HCT116 (cell line): Measurements from ENCODE around the gene MPHOSPH6. TPM values are rescaled to one million over a fixed set of nuclear protein-coding genes. Genes with fewer than 3 reads are reported as not detected.

Experiments used
- ATAC-seq: fragments of 200-7000 bp; cut with Tn5 transposase; 2 replicates; pipeline ENCODE4 v1.9.1; 2020; ENCODE audit warnings: mild to moderate bottlenecking, moderate library complexity
- BruUV-seq: library from RNA; stranded (reverse); fragments of 400-500 nt; replicated peaks from 2 replicates; lab custom pipeline; 2021; lab: Mats Ljungman, UMichigan
- CTCF ChIA-PET: fragments of 300-600 bp; sonication (Branson Sonifier 250); formaldehyde crosslinking; loops from one replicate; lab custom pipeline; 2021; ENCODE audit warnings: antibody characterized with exemption; lab: Charles Lee
- POLR2A ChIA-PET: fragments of 300-600, 350-600 bp; sonication (Branson Sonifier 250); formaldehyde crosslinking; loops from one replicate; lab custom pipeline; 2021; ENCODE audit warnings: antibody characterized with exemption; lab: Charles Lee
- RAD21 ChIA-PET, 2 experiments: fragments of 300-600 bp; sonication (Branson Sonifier 250); formaldehyde crosslinking; loops; one replicate each; lab custom pipeline; 2023; ENCODE audit warnings: low total read pairs in 2 of 2; ENCODE audit not compliant: uncharacterized antibody in 2 of 2, unreplicated experiment in 2 of 2, low non-redundant PET in 1 of 2; lab: Charles Lee
- DNase-seq: peaks from one replicate; pipeline ENCODE4 v3.0.0-alpha.2; 2010; ENCODE audit warnings: low read depth, low spot score
- H2AFZ ChIP-seq: fragments of 200-600 bp; shearing (Covaris generic), sonication (generic); 2 replicates; pipeline ENCODE4 v1.6.1; 2017; ENCODE audit warnings: low read depth, mixed run types, mixed read lengths, antibody characterized with exemption, low read length; ENCODE audit not compliant: poor library complexity, severe bottlenecking
- H3K27ac ChIP-seq: 2 replicates; pipeline ENCODE4 v1.5.1; 2012; ENCODE audit warnings: low read depth, low read length
- H3K27me3 ChIP-seq: fragments of 200-600 bp; sonication (generic); 2 replicates; pipeline ENCODE4 v1.6.1; 2016; ENCODE audit warnings: mixed run types, low read length, mixed read lengths; ENCODE audit not compliant: insufficient read depth
- H3K36me3 ChIP-seq, 2 experiments: fragments of 200-500 bp in 1 of 2; fragments of 200-600 bp in 1 of 2; sonication (Bioruptor generic) in 1 of 2; sonication (generic) in 1 of 2; 2 replicates each; pipeline versions ENCODE4 v1.5.1 to v1.6.1; 2014 to 2016; ENCODE audit warnings: low read length in 2 of 2, inconsistent platforms in 1 of 2, mixed read lengths in 1 of 2, mixed run types in 1 of 2; ENCODE audit not compliant: insufficient read depth in 2 of 2, control insufficient read depth in 1 of 2
- H3K4me1 ChIP-seq, 2 experiments: fragments of 200-600 bp in 1 of 2; sonication (generic) in 1 of 2; 2 replicates each; pipeline versions ENCODE4 v1.5.1 to v1.6.1; 2012 to 2017; ENCODE audit warnings: low read length in 2 of 2, inconsistent platforms in 1 of 2, mild to moderate bottlenecking in 1 of 2, mixed read lengths in 1 of 2, mixed run types in 1 of 2, moderate library complexity in 1 of 2; ENCODE audit not compliant: insufficient read depth in 2 of 2, control insufficient read depth in 1 of 2
- H3K4me2 ChIP-seq: fragments of 200-600 bp; sonication (generic); 2 replicates; pipeline ENCODE4 v1.6.1; 2017; ENCODE audit warnings: mixed run types, low read length, mixed read lengths
- H3K4me3 ChIP-seq, 2 experiments: fragments of 200-600 bp in 1 of 2; sonication (generic) in 1 of 2; replicated peaks in 1 of 2; 2 replicates each; pipeline ENCODE4 v1.5.1; 2011 to 2016; ENCODE audit warnings: low read length in 2 of 2, control low read depth in 1 of 2, low read depth in 1 of 2, mild to moderate bottlenecking in 1 of 2, mixed read lengths in 1 of 2, mixed run types in 1 of 2
- H3K79me2 ChIP-seq: fragments of 200-600 bp; sonication (generic); 2 replicates; pipeline ENCODE4 v1.6.1; 2017; ENCODE audit warnings: mild to moderate bottlenecking, mixed run types, low read length, moderate library complexity, mixed read lengths; ENCODE audit not compliant: insufficient read depth
- H3K9ac ChIP-seq: fragments of 200-600 bp; sonication (generic); 2 replicates; pipeline ENCODE4 v1.6.1; 2016; ENCODE audit warnings: low read length, mixed read lengths
- H3K9me2 ChIP-seq: fragments of 200-600 bp; sonication (generic), shearing (Covaris generic); 2 replicates; pipeline ENCODE4 v1.6.1; 2017; ENCODE audit warnings: mixed run types, mild to moderate bottlenecking, moderate library complexity; ENCODE audit not compliant: insufficient read depth
- H3K9me3 ChIP-seq, 2 experiments: fragments of 200-500 bp in 1 of 2; fragments of 200-600 bp in 1 of 2; sonication (Bioruptor generic) in 1 of 2; sonication (generic) in 1 of 2; 2 replicates each; pipeline ENCODE4 v1.6.1; 2014 to 2017; ENCODE audit warnings: low read length in 2 of 2, mixed read lengths in 2 of 2, inconsistent platforms in 1 of 2, low read depth in 1 of 2, mild to moderate bottlenecking in 1 of 2, mixed run types in 1 of 2, moderate library complexity in 1 of 2; ENCODE audit not compliant: control insufficient read depth in 1 of 2, insufficient read depth in 1 of 2
- H4K20me1 ChIP-seq: fragments of 200-600 bp; sonication (generic), shearing (Covaris generic); 2 replicates; pipeline ENCODE4 v1.6.1; 2017; ENCODE audit warnings: mixed run types, mild to moderate bottlenecking, moderate library complexity; ENCODE audit not compliant: insufficient read depth
- CBX3 ChIP-seq: IDR thresholded peaks from 2 replicates; pipeline ENCODE4 v1.6.1; 2012; ENCODE audit warnings: low read depth
- EGR1 ChIP-seq: IDR thresholded peaks from 2 replicates; pipeline ENCODE4 v1.6.1; 2012; ENCODE audit warnings: low read depth
- ELF1 ChIP-seq: IDR thresholded peaks from 2 replicates; pipeline ENCODE4 v1.6.1; 2012; ENCODE audit warnings: low read depth, borderline replicate concordance
- FOSL1 ChIP-seq: IDR thresholded peaks from 2 replicates; pipeline ENCODE4 v1.6.1; 2012; ENCODE audit warnings: low read depth
- POLR2A ChIP-seq: IDR thresholded peaks from 2 replicates; pipeline ENCODE4 v1.7.0; 2011; ENCODE audit warnings: borderline replicate concordance; ENCODE audit not compliant: insufficient read depth, insufficient read length; ENCODE audit errors: extremely low read depth
- SIN3A ChIP-seq: IDR thresholded peaks from 2 replicates; pipeline ENCODE4 v1.6.1; 2012; ENCODE audit warnings: low read depth
- SP1 ChIP-seq: IDR thresholded peaks from 2 replicates; pipeline ENCODE4 v1.6.1; 2012; ENCODE audit warnings: low read depth
- SRF ChIP-seq: IDR thresholded peaks from 2 replicates; pipeline ENCODE4 v1.6.1; 2012; ENCODE audit warnings: low read depth
- YY1 ChIP-seq: IDR thresholded peaks from 2 replicates; pipeline ENCODE4 v1.6.1; 2011; ENCODE audit warnings: low read length, low read depth, moderate library complexity, mild to moderate bottlenecking; ENCODE audit not compliant: insufficient replicate concordance; ENCODE audit errors: extremely low read depth
- ZNF274 ChIP-seq: fragments of 200-500 bp; sonication (Bioruptor generic); IDR thresholded peaks from 2 replicates; pipeline ENCODE4 v1.6.1; 2014; ENCODE audit warnings: mild to moderate bottlenecking, low read depth, low read length, inconsistent platforms
- intact Hi-C: fragments of 100-400 bp; cut with micrococcal nuclease; formaldehyde crosslinking; loops from 2 replicates; pipeline ENCODE4 v1.10.0; 2022
- total RNA-seq: library from RNA; stranded (reverse); gene quantifications from one replicate; pipeline ENCODE4 v1.2.1, GENCODE V29; 2021; ENCODE audit not compliant: unreplicated experiment
- TF ChIP-seq, protein P1 (sequence below): IDR thresholded peaks from 2 replicates; pipeline ENCODE4 v1.6.1; 2011; ENCODE audit warnings: mild to moderate bottlenecking, low read length, moderate library complexity; ENCODE audit not compliant: insufficient replicate concordance; ENCODE audit errors: extremely low read depth
- TF ChIP-seq, protein P2 (sequence below): IDR thresholded peaks from 2 replicates; pipeline ENCODE4 v1.6.1; 2012
- TF ChIP-seq, protein P3 (sequence below): IDR thresholded peaks from 2 replicates; pipeline ENCODE4 v1.6.1; 2012
- TF ChIP-seq, protein P4 (sequence below): IDR thresholded peaks from 2 replicates; pipeline ENCODE4 v1.6.1; 2012; ENCODE audit warnings: low read depth

The MPHOSPH6 gene
- total RNA-seq, 1 experiment from 2014 or later, result 52.2 TPM

DNA sequence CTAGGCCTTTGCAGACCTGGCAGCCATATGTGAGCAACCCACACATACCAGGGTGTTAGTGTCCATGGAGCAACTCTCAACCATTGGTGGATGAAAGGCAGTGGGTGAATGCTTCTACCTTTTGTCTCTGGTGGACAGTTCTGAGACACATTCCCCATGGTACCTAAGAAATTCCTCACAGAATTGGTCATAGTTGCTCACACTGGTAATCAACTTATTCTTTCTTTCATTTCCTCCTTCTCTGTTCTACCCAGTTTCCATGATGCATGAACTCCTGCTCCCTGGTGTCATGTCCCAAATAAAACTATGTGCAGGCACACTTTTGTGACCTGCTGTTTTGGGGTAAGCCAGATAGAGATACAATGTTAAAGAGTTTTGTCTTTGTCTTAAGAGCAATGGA lies 33.2 kb upstream of the MPHOSPH6 start (continued):
- TF ChIP-seq, protein P1, sequence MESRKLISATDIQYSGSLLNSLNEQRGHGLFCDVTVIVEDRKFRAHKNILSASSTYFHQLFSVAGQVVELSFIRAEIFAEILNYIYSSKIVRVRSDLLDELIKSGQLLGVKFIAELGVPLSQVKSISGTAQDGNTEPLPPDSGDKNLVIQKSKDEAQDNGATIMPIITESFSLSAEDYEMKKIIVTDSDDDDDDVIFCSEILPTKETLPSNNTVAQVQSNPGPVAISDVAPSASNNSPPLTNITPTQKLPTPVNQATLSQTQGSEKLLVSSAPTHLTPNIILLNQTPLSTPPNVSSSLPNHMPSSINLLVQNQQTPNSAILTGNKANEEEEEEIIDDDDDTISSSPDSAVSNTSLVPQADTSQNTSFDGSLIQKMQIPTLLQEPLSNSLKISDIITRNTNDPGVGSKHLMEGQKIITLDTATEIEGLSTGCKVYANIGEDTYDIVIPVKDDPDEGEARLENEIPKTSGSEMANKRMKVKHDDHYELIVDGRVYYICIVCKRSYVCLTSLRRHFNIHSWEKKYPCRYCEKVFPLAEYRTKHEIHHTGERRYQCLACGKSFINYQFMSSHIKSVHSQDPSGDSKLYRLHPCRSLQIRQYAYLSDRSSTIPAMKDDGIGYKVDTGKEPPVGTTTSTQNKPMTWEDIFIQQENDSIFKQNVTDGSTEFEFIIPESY, result no peak
- TF ChIP-seq SIN3A (no peak), SRF (no peak), SP1 (no peak), CBX3 (no peak)
- TF ChIP-seq, protein P2, sequence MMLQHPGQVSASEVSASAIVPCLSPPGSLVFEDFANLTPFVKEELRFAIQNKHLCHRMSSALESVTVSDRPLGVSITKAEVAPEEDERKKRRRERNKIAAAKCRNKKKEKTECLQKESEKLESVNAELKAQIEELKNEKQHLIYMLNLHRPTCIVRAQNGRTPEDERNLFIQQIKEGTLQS, result no peak

DNA sequence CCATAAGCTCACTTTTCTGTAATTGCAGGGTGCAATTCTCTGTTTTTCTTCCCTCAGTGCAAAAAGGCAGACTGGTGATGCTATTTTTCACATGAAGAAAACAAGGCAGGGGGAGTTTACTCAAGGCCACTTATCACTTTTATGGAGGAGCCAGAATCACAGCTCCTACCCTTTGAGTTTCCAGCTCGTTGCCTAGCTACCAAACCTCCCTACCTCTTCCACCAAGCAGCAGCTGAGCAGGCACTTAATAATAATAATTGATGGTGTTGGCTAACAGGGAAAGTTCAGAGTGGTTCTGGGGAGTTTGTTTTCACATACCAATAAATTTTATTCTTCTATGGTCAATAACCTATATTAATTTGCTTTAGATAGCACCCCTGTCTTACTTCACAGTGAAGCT lies 31.9 kb upstream of the MPHOSPH6 start:
- intact Hi-C loops, result no loop called here
- Histone ChIP-seq H3K79me2 (no peaks in the 10 kb centered on the region), H4K20me1 (no peaks in the 10 kb centered on the region), H3K9ac (no peak overlapping the region), H3K27me3 (peaks cover 16% of the 10 kb centered on the region), H3K4me3 (no peak overlapping the region), H3K9me3 (no peaks in the 10 kb centered on the region), H3K4me2 (no peak overlapping the region), H2AFZ (no peak overlapping the region), H3K36me3 (no peaks in the 10 kb centered on the region), H3K9me2 (no peaks in the 10 kb centered on the region), H3K4me1 (no peaks in the 10 kb centered on the region), H3K27ac (no peak overlapping the region)
- ChIA-PET RAD21 (no interaction called here), CTCF (no interaction called here), POLR2A (no interaction called here)
- no peak for ATAC-seq
- TF ChIP-seq YY1 (no peak), FOSL1 (no peak), EGR1 (no peak), ZNF274 (no peak), ELF1 (no peak), POLR2A (no peak)
- TF ChIP-seq, protein P3, sequence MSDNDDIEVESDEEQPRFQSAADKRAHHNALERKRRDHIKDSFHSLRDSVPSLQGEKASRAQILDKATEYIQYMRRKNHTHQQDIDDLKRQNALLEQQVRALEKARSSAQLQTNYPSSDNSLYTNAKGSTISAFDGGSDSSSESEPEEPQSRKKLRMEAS, result no peak
- TF ChIP-seq, protein P4, sequence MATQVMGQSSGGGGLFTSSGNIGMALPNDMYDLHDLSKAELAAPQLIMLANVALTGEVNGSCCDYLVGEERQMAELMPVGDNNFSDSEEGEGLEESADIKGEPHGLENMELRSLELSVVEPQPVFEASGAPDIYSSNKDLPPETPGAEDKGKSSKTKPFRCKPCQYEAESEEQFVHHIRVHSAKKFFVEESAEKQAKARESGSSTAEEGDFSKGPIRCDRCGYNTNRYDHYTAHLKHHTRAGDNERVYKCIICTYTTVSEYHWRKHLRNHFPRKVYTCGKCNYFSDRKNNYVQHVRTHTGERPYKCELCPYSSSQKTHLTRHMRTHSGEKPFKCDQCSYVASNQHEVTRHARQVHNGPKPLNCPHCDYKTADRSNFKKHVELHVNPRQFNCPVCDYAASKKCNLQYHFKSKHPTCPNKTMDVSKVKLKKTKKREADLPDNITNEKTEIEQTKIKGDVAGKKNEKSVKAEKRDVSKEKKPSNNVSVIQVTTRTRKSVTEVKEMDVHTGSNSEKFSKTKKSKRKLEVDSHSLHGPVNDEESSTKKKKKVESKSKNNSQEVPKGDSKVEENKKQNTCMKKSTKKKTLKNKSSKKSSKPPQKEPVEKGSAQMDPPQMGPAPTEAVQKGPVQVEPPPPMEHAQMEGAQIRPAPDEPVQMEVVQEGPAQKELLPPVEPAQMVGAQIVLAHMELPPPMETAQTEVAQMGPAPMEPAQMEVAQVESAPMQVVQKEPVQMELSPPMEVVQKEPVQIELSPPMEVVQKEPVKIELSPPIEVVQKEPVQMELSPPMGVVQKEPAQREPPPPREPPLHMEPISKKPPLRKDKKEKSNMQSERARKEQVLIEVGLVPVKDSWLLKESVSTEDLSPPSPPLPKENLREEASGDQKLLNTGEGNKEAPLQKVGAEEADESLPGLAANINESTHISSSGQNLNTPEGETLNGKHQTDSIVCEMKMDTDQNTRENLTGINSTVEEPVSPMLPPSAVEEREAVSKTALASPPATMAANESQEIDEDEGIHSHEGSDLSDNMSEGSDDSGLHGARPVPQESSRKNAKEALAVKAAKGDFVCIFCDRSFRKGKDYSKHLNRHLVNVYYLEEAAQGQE, result no peak
- DNase-seq, result no peak
- BruUV-seq, result no TSS peak
